ENCODE measurements around the gene GSG1.

The GSG1 gene

GRCh38 chr12:13103391-13104033, at the start of gene GSG1:
GSG1 (minus strand) TSS chr12:13103667; CDS start chr12:13103512, 155 bp downstream.
- DNase-seq, result peak; percentile 89

DNA sequence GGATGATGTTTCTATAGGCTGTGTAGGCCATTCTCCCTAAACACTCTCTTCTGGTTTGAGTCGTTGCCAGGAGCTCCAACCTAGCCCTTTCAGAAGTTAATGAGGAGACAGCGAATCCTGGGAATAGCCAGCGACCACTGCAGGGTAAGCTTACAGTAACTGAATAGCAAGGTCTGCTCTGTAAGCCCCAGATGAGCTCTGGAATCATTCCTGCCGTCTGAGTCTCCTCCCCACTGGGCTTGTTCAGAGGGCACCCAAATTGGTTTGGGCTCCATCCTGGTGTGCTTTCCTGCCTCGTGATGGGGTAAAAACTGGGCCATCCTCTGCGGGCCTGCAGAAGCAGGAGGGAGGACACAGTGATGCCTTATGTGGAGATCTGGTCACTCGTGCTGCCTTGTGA, 49.7 kb upstream of the GSG1 start:
- DNase-seq, result no peak

DNA sequence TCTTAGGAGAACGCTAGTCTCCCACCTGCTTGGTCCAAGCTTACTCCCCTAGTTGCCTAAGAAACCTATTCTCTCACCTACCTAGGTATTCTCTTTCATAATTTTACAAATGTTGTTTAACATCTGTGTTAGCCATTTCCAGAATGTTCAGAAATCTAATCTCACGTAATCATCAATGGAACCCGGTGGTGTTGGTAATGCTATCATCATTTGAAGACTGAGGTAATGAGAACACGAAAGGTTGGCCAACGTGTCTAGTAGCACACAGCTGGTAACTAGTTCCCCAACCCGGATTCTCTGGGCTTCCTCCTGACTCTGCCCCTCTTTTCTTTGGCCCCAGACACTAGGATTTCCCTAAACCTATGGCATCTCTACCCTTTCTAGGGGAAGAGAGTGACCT, 49.3 kb upstream of the GSG1 start:
- DNase-seq, result no peak

DNA sequence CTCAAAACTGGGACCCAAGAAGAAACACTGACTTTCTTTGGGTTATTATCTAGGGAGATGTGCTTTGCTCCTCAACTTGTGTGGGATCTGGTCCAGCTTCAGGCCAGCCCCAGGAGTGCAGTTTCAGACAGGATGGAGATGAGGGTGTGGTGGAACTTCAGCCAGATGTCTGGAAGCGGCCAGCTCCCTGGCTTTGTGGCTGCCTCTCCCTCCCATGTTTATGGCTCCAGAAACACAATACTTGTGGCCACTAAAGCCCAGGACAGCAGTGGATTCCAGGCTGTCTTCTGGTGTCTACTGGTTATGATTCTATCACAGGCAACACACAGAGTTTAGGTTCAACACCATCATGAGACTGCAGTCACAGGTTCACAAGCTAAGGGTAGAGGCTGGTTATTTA, 48.8 kb upstream of the GSG1 start:
- no peak for DNase-seq

GRCh38 chr12:13149411-13149810, 45.9 kb upstream of the GSG1 start:
- no peak for DNase-seq

- no peak for DNase-seq
Measured at GRCh38 chr12:13148485-13148847, 45.0 kb upstream of the GSG1 start.

GRCh38 chr12:13147688-13148484, 44.4 kb upstream of the GSG1 start:
- no peak for DNase-seq

DNA sequence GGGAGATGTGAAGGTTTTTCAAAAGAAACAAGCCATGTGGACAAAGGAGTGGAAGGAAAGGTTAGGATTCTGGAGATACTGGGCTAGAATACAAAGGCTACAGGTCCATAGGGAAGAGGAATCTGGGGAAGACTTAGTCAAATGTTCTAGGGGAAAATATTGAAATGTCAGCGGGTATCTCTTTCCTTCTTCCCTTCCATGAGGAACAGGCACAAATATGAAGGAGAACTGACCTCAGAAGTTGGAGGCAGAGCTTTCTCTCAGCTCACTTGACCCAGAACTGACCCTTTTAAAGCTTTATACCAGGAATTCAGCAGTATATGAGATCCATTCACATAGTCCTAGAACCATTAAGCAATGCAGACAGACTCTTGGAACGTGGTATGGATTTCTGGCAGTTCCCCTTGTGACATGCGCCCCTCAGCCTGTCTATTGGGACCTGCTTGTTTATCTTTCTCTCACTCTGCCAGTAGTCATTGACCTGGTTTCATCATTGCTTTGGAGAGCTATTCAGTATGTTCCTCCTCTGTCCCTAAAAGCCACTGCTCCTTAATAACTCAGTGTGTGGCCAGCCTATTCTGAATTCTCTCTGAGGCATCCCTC, 43.0 kb upstream of the GSG1 start:
- no peak for DNase-seq

- peak; percentile 37 for DNase-seq
Measured at GRCh38 chr12:13144266-13144828, 40.9 kb upstream of the GSG1 start.

DNA sequence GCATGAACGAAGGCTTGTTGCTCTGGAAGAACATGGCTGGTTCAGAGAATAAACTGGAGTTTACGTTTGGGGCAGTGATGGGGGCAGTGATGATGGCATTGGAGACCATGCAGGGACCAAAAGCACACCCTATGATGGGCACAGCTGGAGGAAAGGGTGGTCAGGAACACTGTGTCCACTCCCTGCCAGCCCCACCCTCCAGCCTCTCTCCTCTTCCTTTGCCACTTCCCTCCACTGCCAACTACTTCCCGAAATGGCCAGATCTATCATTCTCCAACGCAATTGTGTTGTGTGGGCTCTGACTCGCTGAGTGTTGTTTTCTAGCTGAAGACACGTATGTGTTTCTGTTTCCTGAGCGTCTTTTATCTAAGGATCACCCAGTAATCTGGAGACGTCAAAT, 39.3 kb upstream of the GSG1 start:
- no peak for DNase-seq

GRCh38 chr12:13141686-13142085, 38.2 kb upstream of the GSG1 start:
- no peak for DNase-seq

- no peak for DNase-seq
Measured at GRCh38 chr12:13135371-13136178, 32.1 kb upstream of the GSG1 start.

DNA sequence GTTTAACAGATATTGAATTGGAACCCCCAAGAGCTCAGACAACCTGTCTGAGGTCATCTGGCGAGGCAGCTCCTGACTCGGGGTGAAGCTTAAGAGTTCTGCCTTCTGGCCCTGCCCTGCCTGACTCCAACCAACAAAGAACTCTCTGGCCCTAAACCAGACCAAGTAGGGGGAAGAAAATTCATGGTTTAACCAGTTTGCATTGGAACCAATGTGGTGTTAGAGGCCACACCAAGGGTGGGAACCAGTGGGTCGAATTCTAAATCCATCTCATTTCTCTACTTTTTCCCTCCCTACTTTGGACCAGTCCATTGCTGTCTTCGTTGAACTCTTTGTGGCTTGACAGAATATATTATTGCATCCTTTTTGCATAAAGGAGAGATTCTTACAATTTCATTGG, 30.4 kb upstream of the GSG1 start:
- DNase-seq, result no peak

- DNase-seq, result no peak
Measured at GRCh38 chr12:13130981-13131380, 27.5 kb upstream of the GSG1 start.

GRCh38 chr12:13128291-13128965, 25.0 kb upstream of the GSG1 start:
- DNase-seq, result no peak

GRCh38 chr12:13127444-13127843, 24.0 kb upstream of the GSG1 start:
- DNase-seq, result no peak

- DNase-seq, result peak; percentile 14
Measured at GRCh38 chr12:13126494-13126893, 23.0 kb upstream of the GSG1 start.

GRCh38 chr12:13125996-13126395, 22.5 kb upstream of the GSG1 start:
- DNase-seq, result no peak

- no peak for DNase-seq
Measured at GRCh38 chr12:13124656-13125505, 21.4 kb upstream of the GSG1 start.

DNA sequence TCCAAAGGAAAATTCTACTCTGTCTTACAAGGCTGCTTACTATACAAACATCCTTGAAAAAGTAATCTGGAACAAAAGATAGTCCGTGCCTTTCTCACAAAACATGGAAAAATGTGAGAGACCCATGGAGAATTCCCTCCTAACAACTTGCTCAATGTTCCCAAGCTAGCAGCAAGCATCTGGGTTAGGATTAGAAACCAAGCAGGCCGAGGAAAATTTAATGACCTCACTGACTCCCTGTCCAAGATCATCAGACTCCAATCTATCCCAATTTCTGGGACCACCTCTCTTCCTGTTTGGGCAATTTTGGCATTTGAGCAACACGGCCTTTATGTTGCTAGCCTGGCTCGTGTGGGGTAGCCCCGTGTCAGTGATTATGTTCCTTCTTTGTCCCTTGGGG, 18.1 kb upstream of the GSG1 start:
- DNase-seq, result no peak

GRCh38 chr12:13120413-13120812, 16.9 kb upstream of the GSG1 start:
- no peak for DNase-seq

- DNase-seq, result no peak
Measured at GRCh38 chr12:13119826-13120225, 16.4 kb upstream of the GSG1 start.

All from activated CD4-positive, alpha-beta T cell treated with anti-CD3 and anti-CD28 coated beads, Interleukin-2, Interleukin-6, amounts not matched to agents 100 ng/mL and 50 ng/mL, durations not matched to agents 16 hours and 8 hours (primary cell).